K562 (cell line): ENCODE results near the gene CCNL2. TPM values are rescaled to one million over a fixed set of nuclear protein-coding genes. Genes with fewer than 3 reads are reported as not detected.
A peak's percentile ranks its signal among the peaks of the same experiment; 100 is the strongest.

Source experiments
- CBX8 ChIP-seq: fragments of 200-600 bp; sonication (generic); IDR thresholded peaks from 2 replicates; pipeline ENCODE4 v1.6.1; 2012; ENCODE audit warnings: borderline replicate concordance, mixed run types, low read depth, mild to moderate bottlenecking, moderate library complexity, mixed read lengths, low read length, control low read depth, inconsistent platforms; ENCODE audit not compliant: poor library complexity, severe bottlenecking; ENCODE audit errors: extremely low read depth
- EP300 ChIP-seq: IDR thresholded peaks from 2 replicates; pipeline ENCODE4 v1.6.1; 2012; ENCODE audit warnings: low read length, improper control_type of control experiment
- ERF ChIP-seq: fragments of 450-650 bp; formaldehyde crosslinking; IDR thresholded peaks from 2 replicates; pipeline ENCODE4 v1.4.0; 2020; ENCODE audit warnings: mild to moderate bottlenecking, mixed read lengths
- FOS ChIP-seq: IDR thresholded peaks from 3 replicates; pipeline ENCODE4 v1.6.1; 2011; ENCODE audit not compliant: insufficient read length; ENCODE audit errors: extremely low read depth
- PURB ChIP-seq: sonication (generic); formaldehyde crosslinking; IDR thresholded peaks from 2 replicates; pipeline ENCODE4 v1.9.0; 2021; ENCODE audit warnings: low read depth, mild to moderate bottlenecking, missing genetic modification reagents
- RBM22 ChIP-seq: fragments of 200-400 bp; formaldehyde crosslinking; IDR thresholded peaks from 2 replicates; pipeline ENCODE4 v1.6.1; 2018; ENCODE audit warnings: low read length, low read depth; ENCODE audit not compliant: poor library complexity, severe bottlenecking
- SIN3A ChIP-seq, 2 experiments: fragments of 150-350 bp in 1 of 2; IDR thresholded peaks; 2 replicates each; pipeline ENCODE4 v1.6.1; 2011 to 2016; ENCODE audit warnings: borderline replicate concordance in 2 of 2, low read depth in 2 of 2, low read length in 2 of 2, mild to moderate bottlenecking in 2 of 2, moderate library complexity in 2 of 2; ENCODE audit not compliant: control insufficient read depth in 1 of 2
- THRAP3 ChIP-seq: fragments of 450-650 bp; IDR thresholded peaks from 2 replicates; pipeline ENCODE4 v1.6.1; 2016; ENCODE audit warnings: mild to moderate bottlenecking, inconsistent platforms, borderline replicate concordance
- VEZF1 ChIP-seq: fragments of 200-800 bp; sonication (Bioruptor generic); IDR thresholded peaks from 2 replicates; pipeline ENCODE4 v1.6.1; 2017; ENCODE audit warnings: missing genetic modification characterization, missing compliant biosample characterization
- ZBED1 ChIP-seq: IDR thresholded peaks from 2 replicates; pipeline ENCODE4 v1.6.1; 2014
- ZC3H8 ChIP-seq: fragments of 450-650 bp; IDR thresholded peaks from 2 replicates; pipeline ENCODE4 v1.6.1; 2017
- ZEB2 ChIP-seq: fragments of 450-650 bp; IDR thresholded peaks from 2 replicates; pipeline ENCODE4 v1.6.1; 2016
- ZNF212 ChIP-seq: fragments of 450-650 bp; formaldehyde crosslinking; IDR thresholded peaks from 2 replicates; pipeline ENCODE4 v1.4.0; 2020; ENCODE audit warnings: mild to moderate bottlenecking
- ZNF282 ChIP-seq: sonication (generic); formaldehyde crosslinking; IDR thresholded peaks from 2 replicates; pipeline ENCODE4 v1.8.1; 2023; ENCODE audit warnings: missing genetic modification reagents
- ZNF395 ChIP-seq: fragments of 200-800 bp; sonication (Bioruptor generic); IDR thresholded peaks from 2 replicates; pipeline ENCODE4 v1.6.1; 2017; ENCODE audit warnings: missing genetic modification characterization, missing compliant biosample characterization
- ZNF518B ChIP-seq: fragments of 250-450 bp; sonication (Bioruptor Pico); IDR thresholded peaks from 2 replicates; pipeline ENCODE4 v1.5.0; 2021; ENCODE audit warnings: mild to moderate bottlenecking, moderate library complexity
- ZNF655 ChIP-seq: fragments of 250-450 bp; sonication (Bioruptor Pico); IDR thresholded peaks from 2 replicates; pipeline ENCODE4 v1.5.0; 2021
- polyA plus RNA-seq, 8 experiments: library from polyadenylated mRNA; depleted of rRNA in 4 of 8; stranded (reverse) in 5 of 8; unstranded in 3 of 8; fragments of >200 nt; fragmentation: Nextera tagmentation in 2 of 8; fragmentation: Illumina TruSeq in 1 of 8; extraction: Ambion mirVana in 2 of 8; extraction: Trizol in 1 of 8; gene quantifications; 2 replicates each; pipeline versions ENCODE4 v1.2.1 to v1.2.3, GENCODE V29; 2011 to 2014; ENCODE audit warnings: inconsistent platforms in 1 of 8, missing spikeins in 1 of 8
- total RNA-seq, 7 experiments: library from RNA; depleted of rRNA in 6 of 7; stranded (reverse); fragments of >200 nt in 6 of 7; fragmentation: Illumina TruSeq in 2 of 7; extraction: Trizol in 2 of 7; gene quantifications; 2 replicates each; pipeline versions ENCODE4 v1.2.1 to v1.2.3, GENCODE V29; 2011 to 2021; ENCODE audit warnings: low replicate concordance in 1 of 7

CCNL2 gene
- total and polyA plus RNA-seq, 9 of the 15 experiments (the other 6 are each of a cell fraction or from before 2014, with no cell fraction given): 2.8 to 287 (median 94.5) TPM

- TF ChIP-seq RBM22: no peak
- no peak for TF ChIP-seq THRAP3
- TF ChIP-seq ZC3H8: no peak
- peak in 1 of 2 experiments; percentile 74; a peak in 2 of 4 replicates for TF ChIP-seq SIN3A (IDR thresholded peaks at IDR 0.05; ENCODE audit: borderline replicate concordance in 2 of 2, control insufficient read depth in 1 of 2, low read depth in 2 of 2, low read length in 2 of 2)
- no peak for TF ChIP-seq ZBED1
- no peak for TF ChIP-seq PURB (CRISPR knock-in tag)
- TF ChIP-seq ZNF282: 0 out of 2 replicates have a peak, but pooled peaks have one; percentile 16
- no peak for TF ChIP-seq ERF
- TF ChIP-seq EP300: peak; percentile 59; the same call in 1 of the 2 replicates
- no peak for TF ChIP-seq ZNF518B (CRISPR knock-in tag)
- TF ChIP-seq VEZF1 (CRISPR knock-in tag): peak; percentile 92
- TF ChIP-seq CBX8: no peak
- TF ChIP-seq ZNF395 (CRISPR knock-in tag): no peak
- TF ChIP-seq ZNF212 (CRISPR knock-in tag): no peak
- no peak for TF ChIP-seq FOS
- TF ChIP-seq ZNF655 (CRISPR knock-in tag): no peak
- peak; percentile 83 for TF ChIP-seq ZEB2
Measured at GRCh38 chr1:1432951-1433803, 34.0 kb upstream of the CCNL2 start (continued).
